NCI-H524 treated with DMSO at 0.1 percent for 48 hours (cell line): ENCODE results near the gene AOPEP.
A peak's percentile ranks its signal among the peaks of the same experiment; 100 is the strongest.

Source experiments
- DNase-seq: peaks from one replicate; lab custom pipeline; 2025; lab: John Stamatoyannopoulos, UW

AOPEP gene

GRCh38 chr9:95060234-95060633, 333.7 kb downstream of the AOPEP start:
- DNase-seq: no peak

- DNase-seq: no peak
These were observed 334.4 kb downstream of the AOPEP start for GRCh38 chr9:95060916-95061315.

- no peak for DNase-seq
These were observed 335.6 kb downstream of the AOPEP start for GRCh38 chr9:95061916-95062595.

- no peak for DNase-seq
These were observed 336.1 kb downstream of the AOPEP start for GRCh38 chr9:95062596-95063065.

- DNase-seq: no peak
These were observed 336.8 kb downstream of the AOPEP start for GRCh38 chr9:95063300-95063699.

- no peak for DNase-seq
These were observed 338.7 kb downstream of the AOPEP start for GRCh38 chr9:95065224-95065623.

GRCh38 chr9:95067057-95067456, 340.6 kb downstream of the AOPEP start:
- no peak for DNase-seq

GRCh38 chr9:95067897-95068296, 341.4 kb downstream of the AOPEP start:
- DNase-seq: no peak

GRCh38 chr9:95070549-95071021, 344.1 kb downstream of the AOPEP start:
- DNase-seq: no peak

GRCh38 chr9:95071450-95071849, 345.0 kb downstream of the AOPEP start:
- no peak for DNase-seq

GRCh38 chr9:95071925-95072324, 345.4 kb downstream of the AOPEP start:
- DNase-seq: no peak

- DNase-seq: no peak
These were observed 346.6 kb downstream of the AOPEP start for GRCh38 chr9:95073042-95073607.

GRCh38 chr9:95073918-95074317, 347.4 kb downstream of the AOPEP start:
- no peak for DNase-seq

GRCh38 chr9:95074632-95075031, 348.1 kb downstream of the AOPEP start:
- DNase-seq: peak; percentile 12

- no peak for DNase-seq
These were observed 349.2 kb downstream of the AOPEP start for GRCh38 chr9:95075700-95076099.

- no peak for DNase-seq
These were observed 350.2 kb downstream of the AOPEP start for GRCh38 chr9:95076696-95077052.

- no peak for DNase-seq
These were observed 350.7 kb downstream of the AOPEP start for GRCh38 chr9:95077053-95077765.

GRCh38 chr9:95077766-95078370, 351.4 kb downstream of the AOPEP start:
- no peak for DNase-seq

- DNase-seq: no peak
These were observed 352.0 kb downstream of the AOPEP start for GRCh38 chr9:95078511-95078910.

- no peak for DNase-seq
These were observed 352.4 kb downstream of the AOPEP start for GRCh38 chr9:95078939-95079338.

- no peak for DNase-seq
These were observed 353.0 kb downstream of the AOPEP start for GRCh38 chr9:95079461-95079860.

- no peak for DNase-seq
These were observed 354.6 kb downstream of the AOPEP start for GRCh38 chr9:95080961-95081647.
